Activated CD4-positive, alpha-beta memory T cell treated with anti-CD3 and anti-CD28 coated beads, Interleukin-2, amount 10 ng/mL, durations not matched to agents 7 days and 5 days (primary cell): ENCODE data around the gene DYNLT5. TPM values are rescaled to one million over a fixed set of nuclear protein-coding genes. Genes with fewer than 3 reads are reported as not detected.
A peak's percentile ranks its signal among the peaks of the same experiment; 100 is the strongest.
"Not testable (repeated sequence)": the region's sequence is repeated elsewhere in the genome, so short reads cannot be mapped to it uniquely, and the experiment has no call there.

Source experiments
- CTCF ChIA-PET: fragments of 350-600 bp; sonication (Branson Sonifier 250); formaldehyde crosslinking; loops from one replicate; lab custom pipeline; 2021; ENCODE audit warnings: antibody characterized with exemption, inconsistent platforms; lab: Charles Lee
- POLR2A ChIA-PET: fragments of 350-600 bp; sonication (Branson Sonifier 250); formaldehyde crosslinking; loops from one replicate; lab custom pipeline; 2021; ENCODE audit warnings: antibody characterized with exemption; lab: Charles Lee
- DNase-seq: peaks from one replicate; pipeline ENCODE4 v3.0.0-alpha.2; 2020
- H3K27ac Mint-ChIP-seq: one replicate; pipeline ENCODE4 v1.8.0; 2021; ENCODE audit warnings: mild to moderate bottlenecking, mixed read lengths
- H3K27me3 Mint-ChIP-seq: one replicate; pipeline ENCODE4 v1.8.0; 2021; ENCODE audit warnings: mixed read lengths
- H3K36me3 Mint-ChIP-seq: one replicate; pipeline ENCODE4 v1.8.0; 2021; ENCODE audit warnings: low read depth, mixed read lengths
- H3K4me1 Mint-ChIP-seq: one replicate; pipeline ENCODE4 v1.8.0; 2021; ENCODE audit warnings: mixed read lengths
- H3K4me3 Mint-ChIP-seq: one replicate; pipeline ENCODE4 v1.8.0; 2021; ENCODE audit warnings: mild to moderate bottlenecking, mixed read lengths
- H3K9me3 Mint-ChIP-seq: one replicate; pipeline ENCODE4 v1.8.0; 2021; ENCODE audit warnings: mixed read lengths
- total RNA-seq, 2 experiments: library from RNA; stranded (reverse); gene quantifications; one replicate each; pipeline ENCODE4 v1.2.3, GENCODE V29; 2021

The DYNLT5 gene
- total RNA-seq, 2 experiments from 2014 or later, result not detected

- H3K27me3 Mint-ChIP-seq, result peaks cover 4% of the 10 kb centered on the region
- no peak overlapping the region for H3K27ac Mint-ChIP-seq
- peaks cover 7% of the 10 kb centered on the region for H3K4me1 Mint-ChIP-seq
- peaks cover 3% of the 10 kb centered on the region for H3K9me3 Mint-ChIP-seq
- no peak overlapping the region for H3K4me3 Mint-ChIP-seq
- H3K36me3 Mint-ChIP-seq, result no peaks in the 10 kb centered on the region
- POLR2A ChIA-PET, result no interaction called here
- no peak for DNase-seq
- CTCF ChIA-PET, result no interaction called here
Observed at GRCh38 chr1:66775646-66776045, 23.4 kb downstream of the DYNLT5 start.

- CTCF ChIA-PET, result no interaction called here
- POLR2A ChIA-PET, result no interaction called here
- H3K27ac Mint-ChIP-seq, result no peak overlapping the region
- peaks cover 3% of the 10 kb centered on the region for H3K9me3 Mint-ChIP-seq
- H3K4me3 Mint-ChIP-seq, result no peak overlapping the region
- H3K27me3 Mint-ChIP-seq, result peaks cover 4% of the 10 kb centered on the region
- DNase-seq, result no peak
- no peaks in the 10 kb centered on the region for H3K36me3 Mint-ChIP-seq
- no peaks in the 10 kb centered on the region for H3K4me1 Mint-ChIP-seq
Observed at GRCh38 chr1:66777831-66778230, 25.6 kb downstream of the DYNLT5 start.

- peaks cover 4% of the 10 kb centered on the region for H3K27me3 Mint-ChIP-seq
- no peaks in the 10 kb centered on the region for H3K36me3 Mint-ChIP-seq
- ChIA-PET POLR2A (no interaction called here), CTCF (no interaction called here)
- H3K9me3 Mint-ChIP-seq, result peaks cover 3% of the 10 kb centered on the region
- H3K4me3 Mint-ChIP-seq, result no peak overlapping the region
- DNase-seq, result no peak
- H3K27ac Mint-ChIP-seq, result no peak overlapping the region
- H3K4me1 Mint-ChIP-seq, result no peaks in the 10 kb centered on the region
Observed at GRCh38 chr1:66778266-66778665, 26.0 kb downstream of the DYNLT5 start.

- DNase-seq, result no peak
- Mint-ChIP-seq H3K27ac (no peak overlapping the region), H3K4me1 (no peaks in the 10 kb centered on the region), H3K36me3 (no peaks in the 10 kb centered on the region), H3K9me3 (peaks cover 3% of the 10 kb centered on the region), H3K27me3 (peaks cover 4% of the 10 kb centered on the region), H3K4me3 (no peak overlapping the region)
- CTCF ChIA-PET, result no interaction called here
- POLR2A ChIA-PET, result no interaction called here
Observed at GRCh38 chr1:66778969-66779368, 26.7 kb downstream of the DYNLT5 start.

- POLR2A ChIA-PET, result no interaction called here
- no peaks in the 10 kb centered on the region for H3K4me1 Mint-ChIP-seq
- no peaks in the 10 kb centered on the region for H3K36me3 Mint-ChIP-seq
- peaks cover 4% of the 10 kb centered on the region for H3K27me3 Mint-ChIP-seq
- H3K9me3 Mint-ChIP-seq, result peaks cover 3% of the 10 kb centered on the region
- no peak overlapping the region for H3K27ac Mint-ChIP-seq
- H3K4me3 Mint-ChIP-seq, result no peak overlapping the region
- CTCF ChIA-PET, result no interaction called here
- DNase-seq, result no peak
Observed at GRCh38 chr1:66779475-66780078, 27.3 kb downstream of the DYNLT5 start.

- H3K9me3 Mint-ChIP-seq, DNase-seq, H3K27me3 Mint-ChIP-seq, POLR2A ChIA-PET, H3K4me3 Mint-ChIP-seq, H3K27ac Mint-ChIP-seq, CTCF ChIA-PET, H3K36me3 Mint-ChIP-seq: not testable (repeated sequence)
- peaks cover 11% of the 10 kb centered on the region for H3K4me1 Mint-ChIP-seq
Observed at GRCh38 chr1:66785800-66786199, 33.5 kb downstream of the DYNLT5 start.

GRCh38 chr1:66787641-66788040 lies 35.4 kb downstream of the DYNLT5 start:
- no peak overlapping the region for H3K4me3 Mint-ChIP-seq
- no peak overlapping the region for H3K27ac Mint-ChIP-seq
- ChIA-PET POLR2A (no interaction called here), CTCF (interaction anchor here (0.6 to 1.3 kb wide), 3 partner anchors 242 to 357 kb away, joined by 3 read pairs; no protein-coding TSS in a partner anchor)
- H3K36me3 Mint-ChIP-seq, result no peaks in the 10 kb centered on the region
- no peak for DNase-seq
- H3K27me3 Mint-ChIP-seq, result peaks cover 2% of the 10 kb centered on the region
- H3K9me3 Mint-ChIP-seq, result no peaks in the 10 kb centered on the region
- peaks cover 11% of the 10 kb centered on the region for H3K4me1 Mint-ChIP-seq

- H3K4me1 Mint-ChIP-seq, result peaks cover 11% of the 10 kb centered on the region
- H3K27ac Mint-ChIP-seq, result no peak overlapping the region
- no peaks in the 10 kb centered on the region for H3K9me3 Mint-ChIP-seq
- ChIA-PET POLR2A (no interaction called here), CTCF (interaction anchor here (0.6 to 1.3 kb wide), 3 partner anchors 241 to 356 kb away, joined by 3 read pairs; no protein-coding TSS in a partner anchor)
- peak; percentile 21 for DNase-seq
- peaks cover 2% of the 10 kb centered on the region for H3K27me3 Mint-ChIP-seq
- H3K36me3 Mint-ChIP-seq, result no peaks in the 10 kb centered on the region
- no peak overlapping the region for H3K4me3 Mint-ChIP-seq
Observed at GRCh38 chr1:66788231-66788939, 36.1 kb downstream of the DYNLT5 start.

- H3K27me3 Mint-ChIP-seq, result peaks cover 2% of the 10 kb centered on the region
- POLR2A ChIA-PET, result no interaction called here
- CTCF ChIA-PET, result no interaction called here
Observed at GRCh38 chr1:66791621-66792610, 39.7 kb downstream of the DYNLT5 start.

GRCh38 chr1:66795839-66796238 lies 43.6 kb downstream of the DYNLT5 start:
- H3K4me3 Mint-ChIP-seq, CTCF ChIA-PET, DNase-seq, H3K27me3 Mint-ChIP-seq, H3K9me3 Mint-ChIP-seq, POLR2A ChIA-PET, H3K36me3 Mint-ChIP-seq, H3K4me1 Mint-ChIP-seq, H3K27ac Mint-ChIP-seq: not testable (repeated sequence)

More at GRCh38 chr1:66791621-66792610, 39.7 kb downstream of the DYNLT5 start:
- Mint-ChIP-seq H3K4me1 (peaks cover 11% of the 10 kb centered on the region), H3K9me3 (no peaks in the 10 kb centered on the region), H3K27ac (no peak overlapping the region), H3K36me3 (no peaks in the 10 kb centered on the region), H3K4me3 (no peak overlapping the region)
- no peak for DNase-seq

- Mint-ChIP-seq H3K9me3 (no peaks in the 10 kb centered on the region), H3K27ac (no peak overlapping the region), H3K4me3 (no peak overlapping the region), H3K4me1 (no peaks in the 10 kb centered on the region), H3K27me3 (no peaks in the 10 kb centered on the region), H3K36me3 (no peaks in the 10 kb centered on the region)
- ChIA-PET POLR2A (no interaction called here), CTCF (no interaction called here)
- DNase-seq, result no peak
Observed at GRCh38 chr1:66809245-66809644, 57.0 kb downstream of the DYNLT5 start.

- Mint-ChIP-seq H3K27ac (no peak overlapping the region), H3K4me3 (no peak overlapping the region), H3K27me3 (no peaks in the 10 kb centered on the region), H3K9me3 (no peaks in the 10 kb centered on the region), H3K4me1 (no peaks in the 10 kb centered on the region), H3K36me3 (no peaks in the 10 kb centered on the region)
- DNase-seq, result no peak
- ChIA-PET CTCF (no interaction called here), POLR2A (no interaction called here)
Observed at GRCh38 chr1:66809736-66810326, 57.6 kb downstream of the DYNLT5 start.

GRCh38 chr1:66824771-66825170 lies 72.5 kb downstream of the DYNLT5 start:
- POLR2A ChIA-PET, result no interaction called here
- Mint-ChIP-seq H3K4me1 (no peaks in the 10 kb centered on the region), H3K9me3 (no peaks in the 10 kb centered on the region), H3K27me3 (no peaks in the 10 kb centered on the region), H3K4me3 (no peak overlapping the region), H3K36me3 (no peaks in the 10 kb centered on the region), H3K27ac (no peak overlapping the region)
- no peak for DNase-seq
- CTCF ChIA-PET, result no interaction called here
